ENCODE results near the gene KIF26B.
"Not testable (repeated sequence)": the region's sequence is repeated elsewhere in the genome, so short reads cannot be mapped to it uniquely, and the experiment has no call there.

KIF26B gene

DNA sequence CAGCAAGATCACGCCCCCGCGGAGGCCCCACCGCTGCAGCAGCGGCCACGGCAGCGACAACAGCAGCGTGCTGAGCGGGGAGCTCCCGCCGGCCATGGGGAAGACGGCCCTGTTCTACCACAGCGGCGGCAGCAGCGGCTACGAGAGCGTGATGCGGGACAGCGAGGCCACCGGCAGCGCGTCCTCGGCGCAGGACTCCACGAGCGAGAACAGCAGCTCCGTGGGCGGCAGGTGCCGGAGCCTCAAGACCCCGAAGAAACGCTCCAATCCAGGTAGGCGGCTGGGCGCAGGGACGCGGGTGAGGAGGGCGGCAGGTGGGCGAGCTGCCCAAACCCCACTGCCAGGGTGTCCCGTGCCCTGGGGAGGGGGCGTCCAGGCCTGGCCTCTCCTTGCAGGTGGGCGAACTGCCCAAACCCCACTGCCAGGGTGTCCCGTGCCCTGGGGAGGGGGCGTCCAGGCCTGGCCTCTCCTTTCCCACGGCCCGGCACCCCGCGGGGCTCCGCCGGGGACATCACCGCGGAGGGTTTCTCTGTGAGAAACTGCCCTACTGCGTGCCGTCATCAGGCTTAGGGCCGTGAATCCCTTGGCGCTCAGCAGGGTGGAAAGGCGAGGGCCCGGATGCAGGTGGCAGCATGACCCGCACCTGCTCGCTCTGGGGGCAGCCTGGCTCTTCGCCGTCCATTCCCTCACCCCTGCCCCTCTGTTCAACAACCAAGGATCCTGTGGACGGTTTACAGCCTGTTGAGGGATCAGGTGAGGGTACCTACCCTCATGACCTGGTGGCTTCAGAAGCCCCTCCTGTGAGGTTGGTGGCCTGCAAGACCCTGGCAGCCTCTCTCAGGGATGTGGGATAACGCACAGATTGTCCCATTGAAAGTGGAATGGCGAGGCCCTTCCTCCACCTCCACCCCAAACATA lies 534.0 kb downstream of the KIF26B start:
- no peak for DNase-seq

DNA sequence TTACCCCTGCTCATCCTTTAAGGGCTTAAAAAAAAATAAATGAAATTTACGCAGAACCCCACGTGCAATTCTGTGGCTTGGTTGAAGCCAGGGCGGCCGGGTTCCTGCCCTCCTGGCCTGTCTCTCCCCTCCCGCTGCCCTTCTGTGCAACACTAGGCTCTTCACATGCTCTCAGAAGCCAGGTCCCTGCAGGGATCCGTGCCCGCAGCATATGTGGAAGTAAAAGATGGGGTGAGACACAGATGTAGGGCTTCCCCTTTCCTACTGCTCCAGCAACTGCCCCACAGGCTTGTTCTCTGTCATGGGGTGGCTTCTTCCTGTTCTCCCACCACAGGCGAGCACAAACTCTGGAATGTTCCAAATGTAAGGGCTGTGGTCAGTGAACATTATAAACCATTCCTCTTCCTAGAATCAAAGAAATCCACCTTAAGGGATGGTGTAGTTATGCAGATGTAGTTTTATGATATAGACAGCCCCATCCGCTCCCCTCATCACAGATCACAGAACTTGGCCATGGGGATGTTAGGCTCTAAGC lies 535.4 kb downstream of the KIF26B start:
- no peak for DNase-seq

DNA sequence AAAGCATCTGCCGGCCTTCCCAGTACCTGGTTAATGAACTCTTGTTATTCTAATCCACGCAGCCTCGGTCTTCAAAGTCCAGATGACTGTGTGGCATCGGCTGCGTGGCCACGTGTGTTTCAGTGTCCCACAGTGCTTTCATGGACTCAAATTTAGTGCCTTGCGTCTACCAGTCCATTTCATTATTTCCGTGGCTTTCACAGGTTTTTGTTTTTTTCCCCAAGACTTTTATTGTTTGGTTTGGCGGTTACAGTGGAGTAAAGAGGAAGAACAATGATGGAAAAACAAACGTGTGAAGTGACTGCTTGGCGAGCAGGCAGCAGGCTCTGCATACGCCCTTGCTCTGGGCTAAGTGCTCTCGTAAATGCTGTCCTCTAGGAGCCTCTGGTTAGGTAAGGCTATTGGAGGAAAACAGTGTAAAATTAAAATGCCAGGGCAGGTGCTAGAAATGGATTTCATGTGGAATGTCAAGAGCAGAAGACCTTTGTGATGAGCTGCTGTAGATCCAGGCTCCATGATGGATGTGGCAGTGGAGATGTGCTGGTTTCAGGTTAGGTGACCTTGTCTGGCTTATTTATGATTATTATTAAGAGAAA lies 536.3 kb downstream of the KIF26B start:
- DNase-seq = no peak

DNA sequence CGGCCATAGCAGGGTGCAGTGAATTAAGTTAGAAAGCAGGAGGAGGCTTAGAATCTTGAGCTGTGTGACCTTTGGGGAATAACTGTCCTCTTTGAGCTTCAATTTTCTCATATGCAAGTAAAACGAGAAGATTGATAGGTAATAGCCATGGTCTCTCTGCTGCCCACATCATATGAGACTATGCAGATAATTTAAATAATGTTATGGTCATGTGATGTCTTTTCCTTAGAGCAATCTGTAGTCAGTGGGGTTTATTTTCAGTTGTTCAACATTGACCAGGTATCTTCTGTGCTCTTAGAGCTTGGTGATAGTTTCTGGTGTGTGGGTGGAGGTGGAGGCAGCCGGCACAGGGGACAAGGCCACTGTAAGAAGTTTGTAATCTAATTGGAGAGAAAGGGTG lies 537.1 kb downstream of the KIF26B start:
- no peak for DNase-seq

DNA sequence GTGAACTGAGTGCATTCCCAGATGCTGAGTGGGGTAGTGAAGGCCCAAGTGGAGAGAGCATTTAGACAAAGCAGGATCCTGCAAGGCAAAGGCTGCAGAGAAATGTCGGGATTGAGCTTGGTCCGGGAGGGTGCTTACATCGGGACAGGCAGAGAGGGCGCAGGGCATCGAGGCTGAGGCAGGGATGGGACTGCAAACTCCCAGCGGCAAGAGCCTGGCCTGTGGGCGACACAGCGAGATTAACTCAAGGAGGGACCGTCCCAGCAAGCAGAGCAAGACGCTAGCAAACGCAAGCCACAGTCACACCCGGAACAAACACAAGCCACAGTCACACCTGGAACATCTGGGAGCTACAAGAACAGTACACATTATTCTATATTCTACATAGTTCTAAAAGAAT lies 537.5 kb downstream of the KIF26B start:
- DNase-seq = no peak

DNA sequence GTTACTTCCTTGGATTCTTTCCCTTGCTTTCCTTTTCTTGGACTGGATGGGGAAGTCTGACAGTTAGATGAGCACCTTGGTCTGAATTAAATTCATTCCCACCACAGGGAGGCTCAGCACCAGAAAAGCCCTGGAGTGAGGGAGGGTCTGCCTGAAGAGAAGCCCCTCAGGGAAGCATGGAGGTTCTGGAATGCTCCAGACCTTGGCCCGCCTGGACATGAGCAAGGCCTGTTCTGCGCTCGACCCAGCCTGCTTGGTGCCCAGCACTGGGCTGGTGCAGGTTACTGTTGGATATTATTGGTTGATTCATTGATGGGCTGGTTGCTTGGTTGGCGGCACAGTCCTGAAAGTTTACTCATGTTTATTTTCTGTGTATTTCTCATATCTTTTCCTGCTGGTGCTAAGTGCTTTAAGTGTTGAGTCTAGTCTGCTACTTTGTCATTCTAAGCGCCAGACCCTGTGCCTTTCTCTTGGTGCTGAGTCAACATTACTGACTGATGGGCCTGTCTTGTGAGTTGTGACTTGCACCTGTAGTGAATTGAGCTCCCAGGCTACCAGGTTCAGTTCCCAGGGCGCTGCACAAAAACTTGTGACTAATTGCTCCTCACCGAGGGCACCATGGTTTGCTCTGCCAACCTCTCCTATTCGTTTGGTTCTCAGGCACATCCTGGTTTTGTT lies 538.5 kb downstream of the KIF26B start:
- DNase-seq = no peak

DNA sequence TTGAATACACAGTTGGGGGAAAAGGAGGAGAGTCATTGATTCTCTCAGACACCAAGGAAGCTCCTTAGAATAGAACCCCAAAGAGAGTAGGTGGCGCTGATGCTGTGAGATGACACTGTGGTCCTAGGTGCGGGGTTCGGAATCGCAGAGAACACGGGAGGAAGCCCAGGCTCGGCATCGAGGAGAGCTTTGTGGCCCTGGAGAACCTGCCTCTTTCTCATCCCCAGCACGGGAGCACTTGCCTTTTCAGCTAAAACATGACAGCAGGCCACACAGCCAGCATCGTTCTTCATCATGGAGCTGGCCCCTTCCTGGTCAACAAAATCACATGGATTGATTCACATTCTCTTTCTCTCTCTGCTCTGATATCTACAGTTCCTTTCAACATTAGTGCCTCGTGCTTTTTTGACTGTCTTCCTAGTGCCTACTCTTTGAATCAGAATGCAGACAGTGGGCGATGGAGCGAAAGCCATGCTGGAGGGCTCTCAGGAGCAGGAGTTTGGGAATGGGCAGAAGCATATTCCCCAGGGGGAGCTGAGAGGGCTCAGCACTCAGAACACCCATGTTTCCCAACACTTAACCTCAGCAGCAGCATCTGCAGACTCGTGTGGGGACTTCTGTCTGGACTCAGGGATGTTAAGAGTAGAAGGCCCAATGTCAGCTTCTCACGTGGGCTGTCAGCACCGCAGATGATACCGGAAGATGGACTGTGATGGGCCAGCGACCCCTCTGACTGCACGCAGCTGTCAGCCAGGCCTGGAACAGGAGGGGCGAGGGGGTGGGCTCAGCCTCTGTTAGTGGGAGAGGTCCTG lies 539.4 kb downstream of the KIF26B start:
- no peak for DNase-seq

DNA sequence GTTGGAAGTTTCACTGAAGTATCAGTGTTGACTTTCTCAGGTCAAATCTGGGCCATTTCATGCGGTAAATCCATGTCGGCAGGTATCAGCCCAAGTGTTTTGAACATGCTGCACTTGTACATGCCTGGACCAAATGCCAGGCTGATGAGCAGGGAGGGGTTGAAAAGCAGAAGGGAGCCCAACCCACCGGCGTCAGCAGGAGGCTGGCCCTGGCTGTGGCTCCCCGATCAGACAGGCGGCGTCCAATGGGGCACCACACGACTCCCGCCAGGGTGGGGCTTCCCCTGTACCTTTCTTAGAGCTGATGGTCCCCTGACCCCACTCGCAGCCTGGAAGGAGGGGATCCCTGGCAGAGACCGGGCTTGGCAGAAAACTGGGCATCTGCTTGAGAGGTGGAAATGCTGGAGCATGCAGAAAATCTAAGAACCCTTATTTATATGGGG lies 540.0 kb downstream of the KIF26B start:
- DNase-seq = no peak

DNA sequence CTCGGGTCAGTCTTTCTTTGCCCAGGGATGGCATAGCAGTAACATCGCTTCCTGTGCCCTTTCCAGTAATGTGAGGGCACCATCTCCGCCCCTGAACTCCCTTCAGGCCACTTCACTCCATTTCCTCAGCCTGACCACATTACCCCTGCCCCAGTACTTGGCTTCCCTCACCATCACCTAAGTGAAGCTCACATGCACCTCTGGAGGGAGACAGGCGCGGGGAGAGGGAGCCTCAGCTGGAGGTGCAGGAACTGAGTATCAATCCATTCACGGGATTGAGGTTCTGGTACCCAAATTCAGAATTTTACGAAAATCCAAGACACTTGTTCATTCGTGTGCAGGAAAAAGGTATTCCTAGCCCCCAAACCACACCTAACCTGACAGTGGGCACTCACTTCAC lies 540.4 kb downstream of the KIF26B start:
- no peak for DNase-seq

DNA sequence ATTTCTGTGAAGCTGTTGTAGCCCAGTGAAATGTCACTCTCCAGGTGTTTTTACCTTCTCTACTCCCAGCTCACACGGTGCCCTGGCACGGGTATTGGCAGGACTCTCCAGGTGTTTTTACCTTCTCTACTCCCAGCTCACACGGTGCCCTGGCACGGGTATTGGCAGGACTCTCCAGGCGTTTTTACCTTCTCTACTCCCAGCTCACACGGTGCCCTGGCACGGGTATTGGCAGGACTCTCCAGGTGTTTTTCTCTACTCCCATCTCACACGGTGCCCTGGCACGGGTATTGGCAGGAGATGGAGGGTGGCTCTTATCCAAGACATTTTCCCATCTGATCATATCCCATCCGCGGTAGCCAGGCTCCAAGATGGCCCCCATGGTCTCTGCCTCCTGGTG lies 540.9 kb downstream of the KIF26B start:
- not testable (repeated sequence) for DNase-seq

DNA sequence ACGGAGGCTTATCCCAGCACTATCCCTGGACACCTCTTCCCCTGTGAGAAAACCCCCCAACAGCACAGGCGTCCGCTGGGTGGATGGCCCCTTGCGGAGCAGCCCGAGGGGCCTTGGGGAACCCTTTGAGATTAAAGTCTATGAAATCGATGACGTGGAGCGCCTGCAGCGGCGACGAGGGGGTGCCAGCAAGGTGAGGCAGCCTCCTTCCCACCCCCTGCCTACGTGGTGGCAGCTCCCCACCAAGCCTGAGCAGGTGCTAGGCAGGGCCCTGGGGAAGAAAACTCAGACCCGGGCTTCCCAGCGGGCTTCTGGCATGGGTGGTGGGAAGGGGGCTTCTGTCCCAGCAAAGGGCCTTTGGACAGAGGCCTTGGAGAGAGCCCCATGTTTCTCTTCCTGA lies 543.3 kb downstream of the KIF26B start:
- no peak for DNase-seq

DNA sequence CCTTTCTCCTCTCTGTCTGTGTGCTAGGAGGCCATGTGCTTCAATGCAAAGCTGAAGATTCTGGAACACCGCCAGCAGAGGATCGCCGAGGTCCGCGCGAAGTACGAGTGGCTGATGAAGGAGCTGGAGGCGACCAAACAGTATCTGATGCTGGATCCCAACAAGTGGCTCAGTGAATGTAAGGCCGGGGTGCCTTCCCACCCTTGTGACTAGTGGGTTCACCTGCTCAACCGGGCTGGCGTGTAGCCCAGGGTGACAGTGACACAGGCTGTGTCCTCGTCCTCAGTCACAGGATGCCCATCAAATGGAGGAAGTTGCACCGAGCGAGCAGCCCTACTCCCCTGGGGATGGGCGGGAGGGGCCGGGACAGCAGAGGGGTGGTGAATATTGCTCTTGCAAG lies 544.1 kb downstream of the KIF26B start:
- no peak for DNase-seq

DNA sequence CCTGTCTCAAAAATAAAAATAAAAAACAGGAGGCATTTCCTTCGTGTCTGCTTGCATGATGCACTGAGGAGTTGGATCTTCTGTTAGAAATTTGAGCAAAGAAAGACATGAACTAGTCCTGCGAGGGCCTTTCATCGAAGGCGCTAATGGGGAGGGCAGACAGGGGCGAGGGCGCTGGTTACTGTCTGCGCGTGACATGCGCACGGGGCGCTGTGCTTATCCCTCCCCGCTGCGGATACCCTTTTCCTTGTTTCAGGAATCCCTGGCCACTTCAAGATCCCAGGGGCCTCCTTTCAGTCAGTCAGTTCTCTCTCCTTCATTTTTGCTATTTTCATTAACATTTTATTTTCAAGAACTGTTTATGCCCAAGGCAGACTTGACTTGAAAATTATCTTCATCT lies 545.8 kb downstream of the KIF26B start:
- no peak for DNase-seq

DNA sequence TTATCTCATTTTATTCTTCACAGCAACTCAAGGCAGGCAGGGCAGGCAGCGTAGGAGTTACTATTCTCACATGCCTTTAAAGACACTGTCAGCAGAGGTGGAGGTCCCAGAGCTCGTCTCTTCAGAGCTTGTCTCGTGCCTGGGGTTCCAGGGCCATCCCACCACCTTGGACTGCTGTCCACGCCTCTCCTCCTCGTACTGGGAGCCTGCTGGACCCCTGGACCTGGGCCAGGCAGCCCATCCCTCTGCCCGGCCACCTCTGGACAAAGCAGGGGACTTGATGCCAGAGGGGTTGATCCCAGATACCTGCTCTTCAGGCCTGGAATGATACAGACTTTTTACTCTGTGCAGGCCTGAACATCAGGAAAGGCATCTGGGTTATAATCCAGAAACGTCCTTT lies 546.8 kb downstream of the KIF26B start:
- DNase-seq = no peak

DNA sequence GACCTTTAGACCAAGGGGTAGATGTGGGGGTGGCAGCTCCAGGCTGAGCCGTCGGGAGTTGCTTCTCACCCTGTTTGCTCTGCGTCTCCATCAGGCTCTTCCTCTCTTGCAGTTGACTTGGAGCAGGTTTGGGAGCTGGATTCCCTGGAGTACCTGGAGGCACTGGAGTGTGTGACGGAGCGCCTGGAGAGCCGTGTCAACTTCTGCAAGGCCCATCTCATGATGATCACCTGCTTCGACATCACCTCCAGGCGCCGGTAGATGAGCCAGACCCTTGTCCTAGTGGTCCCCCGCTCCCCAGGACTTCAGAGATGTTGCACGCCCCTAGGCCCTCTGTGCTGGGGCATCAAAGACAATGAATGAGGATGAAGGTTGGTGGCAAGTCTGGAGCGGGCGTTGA lies 547.6 kb downstream of the KIF26B start:
- no peak for DNase-seq

DNA sequence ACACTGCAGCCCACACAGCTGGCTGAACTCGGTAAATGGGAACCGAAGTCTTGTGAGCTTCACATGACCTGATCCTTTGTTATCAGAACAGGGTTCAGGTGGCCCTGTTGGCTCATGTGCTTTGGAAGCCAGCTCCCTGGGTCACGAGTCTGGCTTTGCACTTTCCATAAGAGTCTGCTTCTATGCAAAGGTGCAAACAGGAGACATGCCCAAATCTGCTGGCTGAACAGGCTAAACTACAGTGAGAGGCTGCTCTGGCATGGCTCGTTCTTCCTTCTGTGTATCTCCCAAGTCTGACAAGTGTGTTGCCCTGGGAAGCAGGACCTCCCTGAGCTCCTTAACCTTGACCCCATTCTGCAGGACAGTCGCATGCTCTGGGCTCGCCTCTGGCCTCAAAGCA lies 549.6 kb downstream of the KIF26B start:
- no peak for DNase-seq

DNA sequence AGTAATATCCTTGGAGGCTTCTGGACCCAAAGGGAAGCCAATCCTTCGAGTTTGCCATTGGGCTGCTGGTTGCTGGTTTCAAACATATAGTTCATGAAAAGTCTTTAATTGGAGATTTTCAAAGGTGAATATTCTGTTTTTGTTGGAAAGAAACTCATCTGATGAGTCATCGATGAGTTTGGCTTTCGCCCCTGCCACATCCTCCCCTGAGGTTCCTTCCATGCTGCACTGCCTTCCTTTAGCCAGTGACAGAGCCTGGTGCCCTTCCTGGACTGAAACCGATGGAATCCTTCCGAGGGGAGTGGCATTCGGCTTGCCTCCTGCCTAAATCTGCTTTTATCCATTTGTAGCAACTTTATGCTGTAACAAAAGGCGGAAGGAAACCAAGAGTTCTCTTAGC lies 550.0 kb downstream of the KIF26B start:
- no peak for DNase-seq

DNA sequence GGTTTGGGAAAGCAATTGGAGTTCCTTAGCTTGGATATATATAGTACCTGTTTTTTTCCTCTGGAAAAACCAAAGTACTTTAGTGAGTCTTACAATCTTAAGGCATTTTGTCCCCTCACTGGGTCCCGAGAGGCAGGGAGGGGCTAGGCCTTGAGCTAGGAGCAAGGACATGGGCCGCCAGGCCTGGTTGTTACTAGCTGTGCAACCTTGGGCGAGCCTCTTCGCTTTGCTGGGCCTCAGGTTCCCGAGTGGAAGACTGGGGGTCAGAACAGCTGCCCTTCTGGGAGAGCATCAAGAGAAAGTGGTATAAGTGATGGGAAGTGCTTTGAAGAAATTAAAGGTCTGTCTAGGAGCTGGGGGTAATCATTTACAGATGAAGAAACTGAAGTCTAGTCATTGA lies 553.2 kb downstream of the KIF26B start:
- DNase-seq = no peak

DNA sequence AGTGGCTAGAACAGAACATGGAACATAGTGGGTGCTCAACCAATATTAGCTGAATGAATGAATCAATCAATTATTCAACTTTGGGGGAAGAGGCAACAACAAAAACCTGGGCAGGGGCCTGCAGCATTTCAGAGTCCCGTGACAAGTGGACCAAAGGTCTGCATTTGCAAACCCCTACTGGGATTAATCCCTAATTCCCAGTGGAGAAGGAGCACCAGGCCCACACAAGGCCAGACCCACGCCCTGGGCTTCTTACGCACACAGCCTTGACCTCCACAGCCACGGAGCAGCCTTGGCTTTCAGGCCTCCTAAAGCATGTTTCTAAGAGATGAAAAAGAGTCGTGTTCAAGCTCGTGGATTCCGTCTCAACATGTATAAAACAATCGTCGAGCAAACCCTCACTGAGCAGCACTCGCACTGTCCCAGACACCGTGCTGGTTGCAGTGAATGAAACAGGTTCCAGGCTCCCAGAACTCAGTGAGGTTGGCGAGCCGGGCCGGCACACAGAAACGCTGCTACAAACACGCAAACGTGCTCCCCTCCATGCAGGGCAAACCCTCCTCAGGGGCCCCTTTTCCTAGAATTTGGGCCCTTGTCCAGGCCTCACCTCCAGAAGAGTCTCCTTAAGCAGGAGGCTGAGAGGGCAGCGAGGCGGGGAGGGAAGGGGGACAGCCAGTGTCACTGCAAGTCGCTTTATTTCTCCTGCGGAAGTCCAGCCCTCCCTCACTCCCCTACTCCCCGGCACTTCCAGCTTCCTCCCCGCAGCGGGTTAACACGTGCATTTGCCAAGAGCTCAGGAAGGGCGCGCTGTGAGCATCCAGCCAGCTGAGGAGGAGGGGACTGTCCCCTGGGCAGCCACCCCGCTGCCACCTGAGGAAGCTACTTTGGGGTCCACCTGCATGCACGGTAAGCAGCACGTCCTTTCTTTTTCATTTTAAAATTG lies 556.4 kb downstream of the KIF26B start:
- DNase-seq = no peak

DNA sequence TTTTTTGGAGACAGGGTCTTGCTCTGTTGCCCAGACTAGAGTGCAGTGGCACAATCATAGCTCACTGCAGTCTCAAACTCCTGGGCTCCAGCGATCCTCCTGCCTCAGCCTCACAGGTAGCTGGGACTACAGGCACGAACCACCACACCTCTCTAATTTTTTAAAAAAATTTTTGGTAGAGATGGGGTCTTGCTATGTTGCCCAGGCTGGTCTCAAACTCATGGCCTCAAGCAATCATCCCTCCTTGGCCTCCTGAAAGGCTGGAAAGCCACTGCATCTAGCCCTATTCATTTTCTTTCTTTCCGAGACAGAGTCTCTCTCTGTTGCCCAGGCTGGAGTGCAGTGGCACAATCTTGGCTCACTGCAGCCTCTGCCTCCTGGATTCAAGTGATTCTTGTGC lies 559.2 kb downstream of the KIF26B start:
- not testable (repeated sequence) for DNase-seq

DNA sequence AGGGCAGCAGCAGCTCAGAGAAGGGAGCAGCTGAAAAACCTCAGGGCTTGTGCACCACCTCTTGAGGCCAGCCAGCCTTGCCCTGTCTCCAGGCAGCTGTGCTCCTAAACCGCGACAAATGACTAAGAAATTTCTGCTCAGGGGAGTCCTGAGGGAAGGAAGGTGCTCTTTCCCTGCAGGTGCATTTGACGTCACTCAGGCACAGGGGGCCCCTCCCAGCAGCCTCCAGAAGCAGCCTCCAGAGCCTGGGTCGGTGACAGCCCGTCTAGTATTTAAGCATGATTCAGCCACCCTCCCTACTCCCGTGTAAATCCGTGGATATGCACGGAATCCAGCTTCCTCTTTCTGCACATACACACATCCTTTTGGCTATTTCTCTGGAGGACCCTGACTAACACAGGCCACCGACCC lies 560.5 kb downstream of the KIF26B start:
- no peak for DNase-seq

DNA sequence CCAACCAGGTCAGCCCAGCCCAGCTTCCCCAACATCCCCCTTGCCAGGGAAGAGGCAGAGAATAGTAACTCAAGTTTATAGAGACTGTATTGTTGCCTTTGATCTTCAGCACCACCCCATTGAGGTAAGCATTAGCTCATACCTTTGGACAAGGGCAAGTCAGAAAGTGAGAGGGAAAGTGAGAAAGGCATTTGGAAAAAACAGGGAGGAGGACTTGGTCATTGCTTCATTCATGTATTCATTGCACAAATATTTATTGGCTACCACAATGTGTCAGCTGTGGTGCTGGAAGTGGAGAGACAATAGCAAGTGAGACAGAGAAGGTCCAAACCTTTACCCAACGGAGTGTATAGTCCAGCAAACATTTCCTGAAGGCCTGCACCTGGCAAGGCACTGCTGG lies 561.2 kb downstream of the KIF26B start:
- DNase-seq = no peak

Data from activated CD8-positive, alpha-beta memory T cell treated with anti-CD3 and anti-CD28 coated beads, Interleukin-2, amount 50 U/mL, for 4 hours (primary cell).